Cortex of kidney (tissue), 1 donor: ENCODE results near the gene ZHX3.
A peak's percentile ranks its signal among the peaks of the same experiment; 100 is the strongest.

Source experiments
- DNase-seq: peaks from one replicate; lab custom pipeline; 2025; lab: John Stamatoyannopoulos, UW

The ZHX3 gene

DNA sequence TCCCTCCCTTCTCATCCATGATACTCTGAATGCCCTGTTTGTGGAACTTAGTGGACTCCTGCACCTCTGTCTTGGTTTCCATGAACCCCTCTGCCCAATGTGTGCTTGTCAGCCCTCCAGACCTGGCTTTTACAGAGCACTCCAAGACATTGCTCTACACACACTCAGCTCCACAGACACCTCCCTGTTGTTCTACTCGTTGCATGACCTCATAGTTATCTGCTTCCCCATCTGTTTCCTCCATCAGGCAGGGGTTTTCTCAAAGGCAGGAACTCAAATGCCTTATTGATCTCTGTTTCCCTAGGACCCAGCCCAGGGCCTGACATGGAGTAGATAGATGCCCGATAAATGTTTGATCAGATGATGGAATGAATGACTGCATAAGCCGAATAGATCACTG is 166.9 kb downstream of the ZHX3 start:
- DNase-seq = no peak

DNA sequence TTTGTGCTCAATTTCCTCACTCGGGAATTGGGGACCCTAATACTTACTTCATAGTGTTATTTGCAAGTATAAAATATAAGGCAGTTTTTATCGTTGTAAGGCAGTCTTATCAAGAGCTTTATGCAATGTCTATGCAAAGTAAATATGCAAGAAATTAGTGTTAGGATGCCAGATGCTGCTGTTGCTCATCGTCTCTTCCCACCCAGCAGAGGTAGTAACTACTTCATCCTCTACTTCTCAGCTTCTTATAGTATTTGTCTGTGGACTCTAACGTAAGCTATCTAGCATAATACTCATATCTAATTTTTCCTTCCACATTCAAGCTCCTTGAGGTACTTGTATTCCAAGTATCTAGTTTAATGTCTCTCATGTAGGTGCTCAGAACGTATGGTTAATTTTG is 168.6 kb downstream of the ZHX3 start:
- DNase-seq = no peak

DNA sequence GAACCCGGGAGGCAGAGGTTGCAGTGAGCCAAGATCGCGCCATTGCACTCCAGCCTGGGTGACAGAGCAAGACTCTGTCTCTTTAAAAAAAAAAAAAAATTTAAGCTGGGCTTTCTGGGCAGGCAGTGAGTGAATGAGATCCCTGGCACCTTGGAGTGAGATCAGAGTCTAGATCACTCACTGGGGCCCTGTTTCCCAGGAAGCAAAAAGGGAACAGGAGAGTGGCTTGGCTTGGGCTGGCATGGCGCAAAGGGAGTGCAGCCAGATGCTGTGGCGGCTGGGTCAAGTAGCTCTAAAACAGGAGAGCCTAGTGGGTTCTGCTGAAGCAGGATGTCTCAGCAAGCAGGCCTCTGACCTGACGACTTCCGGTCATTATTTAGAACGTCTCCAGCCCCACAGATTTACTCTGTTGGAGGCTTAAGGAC is 169.8 kb downstream of the ZHX3 start:
- no peak for DNase-seq

DNA sequence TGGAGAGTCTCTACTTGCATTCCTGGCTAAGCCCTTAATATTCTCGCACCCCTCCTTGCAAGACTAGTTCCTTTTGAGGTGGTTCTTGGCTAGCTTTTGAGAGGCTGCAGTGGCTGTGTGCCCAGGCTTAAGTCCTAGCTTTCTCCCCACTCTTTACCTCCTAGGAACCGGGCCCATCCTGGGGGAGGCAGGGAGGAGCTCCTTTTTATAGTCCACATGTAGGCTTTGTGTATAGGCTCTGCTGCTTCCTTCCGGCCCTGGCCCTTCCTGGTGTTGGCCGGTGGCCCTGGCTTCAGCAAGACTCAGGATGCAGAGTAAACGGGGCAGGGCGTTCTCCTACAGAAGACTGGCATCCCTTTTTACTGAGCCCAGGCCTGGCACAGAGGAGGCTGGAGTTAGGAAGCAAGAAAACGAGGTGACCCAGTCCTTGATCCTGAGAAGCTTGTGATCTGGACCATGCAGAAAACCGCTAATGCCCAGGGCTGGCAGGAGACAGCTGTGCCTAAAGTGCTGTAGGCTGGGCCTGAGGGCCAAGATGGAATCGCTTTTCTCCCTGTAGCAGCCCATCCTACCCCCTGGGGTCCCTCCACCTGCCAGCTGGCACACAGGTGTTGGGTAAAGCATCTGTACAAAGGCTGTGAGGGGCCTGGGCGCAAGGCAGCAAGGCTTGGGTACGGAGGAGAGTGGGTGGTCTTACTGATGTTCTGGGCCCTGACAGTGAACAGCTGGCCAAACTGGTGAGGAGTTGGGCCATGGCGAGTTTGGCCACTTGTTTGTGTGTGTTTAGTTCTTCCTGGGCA is 171.5 kb downstream of the ZHX3 start:
- no peak for DNase-seq

DNA sequence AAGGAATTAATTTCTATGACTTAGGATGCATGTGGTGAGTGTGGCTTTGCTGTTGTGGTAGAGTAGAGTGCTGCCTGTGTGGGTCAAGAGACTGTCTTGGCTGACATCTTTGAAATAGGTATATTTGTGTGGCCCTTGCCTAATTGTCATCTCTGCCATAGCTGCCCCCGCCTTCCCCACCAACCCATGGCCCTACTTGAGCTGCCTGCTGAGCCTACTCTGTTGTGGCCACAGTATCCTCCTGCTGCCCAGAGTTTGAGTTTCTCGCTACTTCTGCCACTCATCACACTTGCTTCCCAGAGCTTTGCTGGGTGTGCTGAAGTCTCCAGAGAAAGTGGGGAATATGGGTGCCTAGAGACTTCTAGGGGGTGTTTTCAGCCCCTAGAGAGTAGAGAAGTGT is 172.2 kb downstream of the ZHX3 start:
- DNase-seq = no peak

DNA sequence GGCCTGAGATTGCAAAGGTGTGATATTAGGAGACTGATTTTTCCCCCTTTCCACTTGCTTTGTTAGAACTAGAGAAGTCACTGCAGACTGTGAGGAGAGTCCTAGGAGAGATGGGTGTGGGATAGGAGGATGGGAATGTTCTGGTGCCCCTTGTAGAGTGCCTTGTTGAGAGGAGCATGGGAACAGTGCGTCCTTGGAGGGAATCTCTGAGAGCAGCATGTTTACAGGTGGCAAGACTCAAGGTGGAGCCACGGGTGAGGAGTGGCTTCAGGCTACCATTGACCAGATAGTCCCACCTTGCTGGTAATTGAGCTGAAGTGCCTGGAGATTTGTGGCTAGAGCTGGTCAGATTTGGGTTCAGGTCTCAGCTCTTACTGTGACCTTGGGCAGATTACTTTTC is 174.2 kb downstream of the ZHX3 start:
- no peak for DNase-seq

DNA sequence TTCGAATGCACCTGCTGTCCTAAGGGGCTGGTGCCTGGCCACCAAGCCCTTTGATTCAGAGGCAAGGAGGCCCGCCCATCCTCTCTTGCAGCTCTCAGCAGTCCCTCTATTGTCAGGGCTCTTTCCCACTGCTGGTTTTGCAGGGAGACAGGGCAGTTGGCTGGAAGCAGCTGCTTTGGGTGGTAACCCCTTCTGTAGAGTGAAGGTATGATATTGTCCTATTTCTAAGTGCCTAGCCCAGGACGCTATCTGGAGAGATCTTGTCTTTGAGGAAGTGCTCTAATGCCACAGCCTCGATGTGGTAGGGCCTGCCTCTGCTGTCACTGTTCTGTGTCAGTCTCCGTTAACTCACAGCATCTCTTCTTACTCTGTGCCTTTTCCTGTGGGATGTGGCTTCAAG is 174.6 kb downstream of the ZHX3 start:
- DNase-seq = no peak

DNA sequence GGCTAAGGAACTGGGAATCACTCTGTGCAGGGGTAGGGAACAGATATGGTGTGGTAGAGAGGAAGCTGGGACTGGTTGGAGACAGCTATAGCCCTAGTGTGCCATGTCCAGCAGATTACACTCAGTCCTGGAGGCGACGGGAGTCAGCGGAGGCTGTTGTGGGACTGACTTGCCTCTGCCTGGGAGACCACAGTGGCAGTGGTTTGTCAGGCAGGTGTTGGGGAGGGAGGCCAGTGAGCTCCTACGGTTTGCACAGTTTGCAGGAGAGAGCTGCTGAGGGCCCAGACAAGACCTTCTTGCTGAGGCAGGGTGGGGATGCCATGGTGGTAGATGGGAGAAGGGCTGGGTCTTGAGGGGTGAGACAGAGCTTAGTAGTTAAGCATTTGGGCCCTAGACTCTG is 175.3 kb downstream of the ZHX3 start:
- no peak for DNase-seq

DNA sequence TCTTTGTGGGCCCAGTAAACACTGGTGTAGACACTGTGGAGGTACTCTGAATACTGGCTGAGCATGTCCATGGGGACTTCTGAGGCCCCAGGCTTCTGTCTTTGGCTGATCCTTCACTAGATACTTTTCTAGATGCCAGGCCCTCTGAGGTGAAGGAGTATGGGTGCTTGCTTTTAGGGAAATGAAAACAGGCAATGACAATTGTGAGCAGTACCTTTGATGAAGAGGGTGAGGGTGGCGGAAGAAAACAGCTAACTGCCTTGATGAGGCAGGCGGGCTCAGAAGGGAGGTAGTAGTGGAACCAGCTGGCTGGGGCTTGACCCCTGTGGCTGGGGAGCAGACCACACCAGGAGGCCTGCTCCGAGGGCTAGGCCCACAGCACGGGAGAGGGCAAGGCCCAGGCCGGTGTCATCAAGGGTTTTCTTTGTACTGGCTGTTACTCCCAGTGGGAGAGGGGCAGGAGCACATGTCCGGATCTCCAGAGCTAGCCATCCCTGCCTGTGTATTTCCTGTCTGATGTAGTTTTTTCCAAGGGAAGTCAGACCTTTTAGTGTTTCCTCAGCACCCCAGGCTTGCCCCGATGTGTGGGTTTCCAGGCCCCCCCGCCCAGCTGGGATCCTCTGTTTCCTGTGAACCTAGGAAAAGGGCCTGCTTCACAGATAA is 176.2 kb downstream of the ZHX3 start:
- DNase-seq = no peak

DNA sequence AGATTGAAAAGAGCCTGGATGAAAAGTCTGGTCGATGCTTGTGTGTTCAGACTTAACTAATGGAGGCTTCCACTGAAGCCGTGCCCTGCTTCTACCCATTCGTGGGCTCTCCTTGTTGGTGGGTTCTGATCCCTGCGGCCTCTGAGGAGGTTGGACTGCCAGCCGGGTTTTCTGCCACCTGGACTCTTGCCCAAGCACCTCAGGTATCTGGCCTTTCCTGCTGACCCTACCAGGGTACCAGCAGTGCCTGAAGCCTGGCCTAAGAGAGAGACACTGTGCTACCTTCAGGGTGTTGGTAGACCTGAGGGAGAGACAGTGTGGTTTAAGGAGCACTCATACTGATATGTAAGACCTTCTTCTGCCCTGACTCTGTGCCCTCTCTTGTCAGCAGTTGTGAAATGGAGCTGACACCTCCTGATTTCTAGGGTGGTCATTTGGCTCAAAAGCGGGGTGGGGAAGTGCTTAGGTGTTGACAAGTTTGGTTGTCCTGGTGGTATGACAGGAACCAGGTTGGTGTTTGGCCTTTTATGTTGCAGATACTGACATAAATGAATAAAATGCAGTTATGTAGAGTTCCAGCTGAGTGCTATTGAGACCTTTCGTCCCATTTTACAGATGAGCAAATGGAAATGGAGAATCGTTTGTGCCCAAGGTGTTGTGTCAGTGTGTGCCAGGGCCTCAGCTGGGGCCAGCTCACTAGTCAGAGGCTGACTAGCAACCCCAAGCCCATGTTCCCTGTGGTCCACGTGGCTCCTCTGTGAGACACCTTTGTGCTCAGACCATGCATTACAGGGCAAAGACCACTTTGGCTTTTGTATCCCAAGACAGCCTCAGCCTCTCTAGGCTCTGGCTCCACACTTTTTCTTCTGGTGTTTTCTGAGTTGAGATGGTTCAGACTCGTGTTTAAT is 177.1 kb downstream of the ZHX3 start:
- DNase-seq = no peak

DNA sequence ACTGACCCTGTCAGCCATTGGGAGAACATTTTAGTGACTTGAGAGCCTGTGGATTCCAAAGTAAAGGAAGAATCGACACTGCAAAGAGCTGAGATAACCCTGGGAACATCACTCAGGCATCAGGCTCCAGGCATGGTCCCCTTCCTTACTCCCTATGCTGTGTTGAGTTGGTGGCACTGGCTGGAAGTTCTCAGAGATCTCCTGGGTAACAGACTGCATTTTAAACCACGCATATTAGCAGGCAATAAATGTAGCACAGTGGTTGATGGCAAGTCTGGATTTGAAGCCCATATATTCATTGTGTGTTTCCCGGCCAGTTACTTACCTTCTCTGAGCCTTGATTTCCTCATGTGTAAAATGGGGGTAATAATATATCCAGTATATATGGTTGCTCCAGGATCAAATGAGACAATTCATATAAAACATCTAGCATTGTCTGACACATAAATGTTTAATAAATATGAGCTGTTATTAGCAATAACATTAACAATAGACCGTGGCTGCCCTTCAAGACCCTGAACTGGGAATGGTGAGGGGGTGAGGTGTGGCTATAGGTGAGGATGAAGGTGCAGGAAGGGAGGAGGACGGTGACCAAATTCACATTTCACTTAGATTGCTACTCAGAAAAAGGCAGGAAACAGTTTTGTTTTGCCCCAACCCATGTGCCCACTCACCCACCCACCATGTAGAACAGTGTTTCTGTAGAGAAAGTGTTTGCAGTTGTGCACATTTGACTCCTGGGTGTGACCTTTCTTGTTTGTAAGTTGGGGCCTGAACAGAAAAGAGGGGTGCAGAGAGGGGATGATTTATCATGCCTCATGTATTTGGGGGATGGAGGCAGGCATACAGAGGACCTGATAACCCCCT is 178.1 kb downstream of the ZHX3 start:
- DNase-seq = no peak

DNA sequence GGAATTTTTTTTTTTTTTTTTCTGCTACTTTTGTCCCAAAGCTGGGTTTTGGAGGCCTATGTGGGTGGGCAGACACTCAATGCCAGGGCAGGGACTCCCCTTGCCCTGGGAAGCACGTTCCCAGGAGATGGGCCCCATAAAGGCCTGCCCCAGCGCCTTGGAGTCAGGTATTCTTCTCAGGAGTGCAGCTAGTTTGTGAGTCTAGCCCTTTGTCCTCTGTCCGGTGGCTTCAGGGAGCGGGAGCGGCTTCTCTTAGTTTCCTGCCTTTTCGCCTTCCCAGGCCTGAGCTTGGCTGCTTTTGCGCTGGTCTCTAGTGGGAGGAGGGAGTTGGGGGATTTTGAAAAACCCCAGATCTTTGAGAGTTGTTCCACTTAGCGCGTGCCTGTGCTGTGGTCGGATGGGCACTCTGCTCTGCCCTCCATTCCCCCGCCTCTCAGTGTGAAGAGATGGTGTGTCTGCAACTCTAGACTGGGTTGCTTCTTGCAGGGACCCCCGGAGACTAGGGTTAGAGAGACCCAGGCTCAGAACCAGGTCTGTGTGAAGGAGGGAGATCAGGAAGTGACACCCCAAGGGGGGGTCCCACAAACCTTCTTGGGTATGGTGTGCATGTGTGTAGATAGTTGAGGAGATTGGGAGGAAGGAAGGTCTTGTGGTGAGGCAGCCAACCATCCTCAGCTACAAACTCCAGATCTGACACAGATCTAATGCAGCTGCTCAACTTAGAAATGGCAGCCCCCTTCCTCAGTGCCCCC is 178.9 kb downstream of the ZHX3 start:
- no peak for DNase-seq

DNA sequence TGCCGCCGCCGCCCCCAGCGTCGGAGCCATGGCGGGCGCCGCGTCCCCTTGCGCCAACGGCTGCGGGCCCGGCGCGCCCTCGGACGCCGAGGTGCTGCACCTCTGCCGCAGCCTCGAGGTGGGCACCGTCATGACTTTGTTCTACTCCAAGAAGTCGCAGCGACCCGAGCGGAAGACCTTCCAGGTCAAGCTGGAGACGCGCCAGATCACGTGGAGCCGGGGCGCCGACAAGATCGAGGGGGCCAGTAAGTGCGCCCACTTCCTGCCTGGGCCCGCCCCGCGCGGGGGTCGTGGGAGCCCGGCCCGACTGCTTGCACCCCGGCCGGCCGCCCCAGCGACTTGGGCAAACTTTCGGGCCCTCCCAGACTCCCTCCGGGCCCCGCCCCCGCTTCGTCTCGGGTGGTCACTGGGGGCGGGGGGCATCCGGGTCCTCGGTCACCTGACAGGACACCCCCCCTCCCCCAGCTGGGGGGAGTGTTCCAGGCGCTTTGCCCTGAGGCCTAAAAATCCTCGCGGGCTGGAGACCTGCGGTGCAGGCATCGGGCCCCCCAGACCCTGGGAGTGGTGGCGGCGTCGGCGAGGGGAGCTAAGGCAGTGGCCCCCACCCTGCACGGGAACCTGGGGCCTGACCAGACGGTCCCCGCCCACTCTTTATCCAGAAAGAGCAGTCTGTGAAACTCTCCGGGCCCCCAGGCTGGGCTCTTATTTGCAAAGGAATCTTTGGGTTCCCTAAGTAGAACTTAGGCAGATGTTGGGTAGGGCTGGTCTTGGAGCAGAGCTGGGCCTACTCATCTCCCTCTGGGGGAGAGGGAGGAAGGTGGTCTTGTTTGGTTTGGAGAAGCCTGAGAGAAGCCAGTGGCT is 179.7 kb downstream of the ZHX3 start:
- no peak for DNase-seq

DNA sequence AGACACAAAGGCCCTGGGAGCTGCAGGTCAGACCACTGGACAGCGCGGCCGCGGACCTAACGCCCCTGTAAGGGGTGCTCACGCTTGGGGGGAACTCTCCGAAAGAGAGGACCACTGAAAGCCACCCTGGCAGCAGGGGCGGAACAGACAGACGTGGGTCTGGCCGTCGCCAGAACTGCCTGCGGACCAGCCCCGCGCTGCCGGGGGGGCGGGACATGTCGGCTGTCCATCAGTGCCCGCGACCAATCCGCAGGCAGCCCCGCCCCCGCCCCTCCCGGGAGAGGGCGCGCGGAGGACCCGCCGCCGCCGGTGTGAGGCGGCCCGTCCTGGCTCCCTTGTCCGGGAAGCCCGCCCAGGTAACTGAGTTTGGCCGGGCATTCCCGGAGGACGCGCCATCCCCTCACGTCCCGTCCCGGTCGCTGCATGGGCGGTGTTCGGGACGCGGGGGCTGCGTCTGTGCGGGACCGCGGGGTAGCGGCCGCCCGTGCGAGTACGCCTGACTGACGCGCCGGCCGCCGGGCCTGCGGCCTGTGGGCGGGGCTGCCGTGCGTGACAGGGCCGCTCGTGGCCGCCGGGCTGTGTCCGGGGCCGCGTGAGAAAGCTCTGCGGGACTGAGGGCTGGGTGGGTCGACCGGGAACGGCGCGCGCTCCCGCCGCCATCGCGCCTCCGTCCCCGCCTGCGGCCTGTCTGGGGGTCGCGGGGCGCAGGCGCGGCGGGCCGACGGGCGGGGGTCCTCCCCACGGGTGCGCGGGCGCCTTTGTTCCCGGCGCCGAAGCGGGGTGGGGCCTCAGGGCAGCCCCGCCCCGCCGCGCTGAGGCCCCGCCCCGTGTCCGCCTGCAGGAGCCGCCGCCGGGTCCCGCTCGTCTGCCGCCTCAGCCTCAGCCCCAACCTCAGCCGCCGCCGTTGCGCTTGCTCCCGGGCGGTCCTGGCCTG is 180.6 kb downstream of the ZHX3 start, which contains the start of gene PLCG1:
Gene PLCG1 (plus strand): TSS at position 864 of the 934 bp plus-strand sequence. CDS start 99 bp downstream, outside the sequence.
- DNase-seq = peak; percentile 54

DNA sequence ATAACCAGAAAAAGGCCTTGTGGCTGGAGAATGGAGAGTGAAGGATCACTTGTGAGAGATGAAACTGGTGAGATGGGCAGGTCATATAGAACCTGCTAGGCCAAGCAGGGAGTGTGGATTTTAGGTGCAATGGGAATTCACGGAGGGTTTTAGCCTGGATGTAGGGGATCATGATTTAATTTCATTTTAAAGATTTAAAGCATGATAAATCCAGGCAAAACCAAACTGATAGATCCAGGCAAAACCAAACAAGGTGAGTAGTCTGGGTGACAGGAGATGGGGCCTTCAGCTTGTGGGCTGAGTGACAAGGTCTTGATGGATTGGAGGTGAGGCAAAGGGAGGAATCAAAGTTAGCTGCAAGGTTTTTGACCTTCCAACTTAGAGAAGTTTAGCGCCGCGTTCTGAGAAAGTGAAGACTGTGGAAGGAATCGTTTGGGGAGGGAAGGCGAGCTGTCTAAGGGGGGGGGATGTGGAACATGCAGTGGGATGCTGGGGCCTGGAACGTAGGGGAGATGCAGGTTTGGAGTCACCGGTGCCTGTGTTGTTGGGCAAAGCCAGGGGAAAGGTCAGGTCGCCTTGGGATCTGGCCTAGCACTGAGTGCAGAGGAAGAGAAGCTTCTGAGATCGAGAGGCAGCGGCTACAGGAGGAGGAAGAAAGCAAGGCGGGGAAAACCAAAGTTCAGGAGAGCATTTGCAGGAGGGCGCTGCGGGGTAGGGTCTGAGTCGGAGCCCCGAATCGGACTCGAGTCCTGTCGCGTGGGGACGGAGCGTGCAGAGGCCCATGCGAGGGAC is 181.4 kb downstream of the ZHX3 start:
- DNase-seq = no peak

DNA sequence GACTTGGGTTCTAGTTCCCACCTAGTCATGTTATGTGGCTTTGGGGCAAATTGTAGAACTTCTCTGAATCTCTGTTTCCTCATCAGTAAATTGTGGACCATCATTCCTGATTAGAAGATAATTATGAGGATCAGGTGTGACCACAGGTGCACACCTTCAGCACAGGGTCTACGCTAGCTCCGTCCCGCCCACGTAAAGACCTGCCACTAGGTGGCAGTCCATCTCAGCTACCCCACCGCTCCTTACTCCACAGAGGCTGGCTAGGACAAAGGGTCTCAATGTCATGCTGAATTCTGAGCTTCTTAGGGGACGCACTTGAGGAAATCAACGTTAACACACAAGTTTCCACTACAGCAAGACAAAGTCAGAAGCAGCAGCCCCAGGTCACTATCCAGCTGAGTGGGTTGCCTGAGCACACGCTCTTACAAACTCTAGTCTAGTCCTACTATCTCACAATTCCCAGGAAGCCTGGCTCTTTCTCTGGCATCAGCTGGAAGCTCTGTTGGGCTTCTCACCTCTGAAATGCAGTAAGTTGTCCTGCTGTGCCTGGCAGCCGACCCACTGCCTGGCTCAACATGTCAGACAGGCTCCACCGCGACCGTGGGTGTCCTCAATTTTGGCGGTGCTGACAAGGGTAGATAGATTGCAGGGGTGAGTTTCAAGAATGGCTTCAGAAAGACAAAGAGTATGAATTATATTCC is 182.2 kb downstream of the ZHX3 start:
- no peak for DNase-seq
